Stimulated activated CD4-positive, alpha-beta T cell treated with anti-CD3 and anti-CD28 coated beads, Interleukin-15, amount 100 ng/mL, for 1 hour (primary cell): ENCODE measurements around the gene TTR.

ENCODE experiments used
- DNase-seq, 2 donors: peaks; one replicate each; pipeline ENCODE4 v3.0.0-alpha.2; 2020; ENCODE audit warnings: low read depth in 1 of 2, low spot score in 1 of 2

TTR gene

DNA sequence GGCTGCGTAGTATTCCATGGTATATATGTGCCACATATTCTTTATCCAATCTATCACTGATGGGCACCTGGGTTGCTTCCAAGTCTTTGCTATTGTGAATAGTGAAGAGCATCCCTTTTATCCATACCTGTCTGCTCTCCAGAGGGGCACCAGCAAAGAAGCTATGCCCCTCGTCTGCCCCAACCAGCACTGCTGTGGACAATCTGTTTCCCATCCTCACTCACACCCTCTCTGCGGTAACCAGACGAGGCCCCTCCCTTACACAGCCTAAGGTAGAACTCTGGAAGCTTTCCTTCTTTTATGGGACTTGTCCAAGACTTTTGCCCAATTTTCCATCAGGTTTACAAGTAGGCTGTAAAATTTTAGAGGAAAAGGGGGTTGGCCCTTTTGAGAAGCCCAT is 24.9 kb downstream of the TTR start:
- DNase-seq: no peak

DNA sequence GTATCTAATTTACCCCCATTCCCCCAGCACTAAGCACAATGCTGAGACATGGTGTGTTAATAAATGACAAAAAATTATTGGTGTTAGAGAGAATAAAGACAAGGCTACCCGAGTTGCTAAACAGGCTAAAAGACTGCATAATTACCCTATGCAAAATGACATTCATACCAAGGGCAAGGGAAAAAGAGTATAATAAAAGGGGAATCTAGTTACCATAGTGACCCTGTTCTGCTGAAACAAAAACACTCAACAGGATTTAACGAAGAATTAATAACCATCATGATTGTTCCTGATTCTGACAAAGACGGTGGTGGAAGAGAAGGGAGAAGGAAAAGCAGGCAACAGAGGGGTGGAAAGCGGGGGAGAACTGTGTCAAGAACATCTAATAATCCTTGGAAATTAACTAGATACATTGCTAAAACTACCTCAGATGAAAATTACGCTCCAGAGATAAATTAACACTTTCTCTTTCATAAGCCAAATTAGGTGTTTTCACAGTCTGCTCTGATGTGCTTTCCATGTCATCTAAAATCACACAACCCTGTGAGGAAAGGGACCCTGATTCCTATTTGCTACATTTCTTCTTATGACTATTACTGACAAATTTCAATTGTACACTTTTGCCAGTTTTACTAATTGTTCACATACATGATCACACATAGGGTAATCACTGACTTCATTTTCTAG is 25.5 kb downstream of the TTR start:
- DNase-seq: no peak

DNA sequence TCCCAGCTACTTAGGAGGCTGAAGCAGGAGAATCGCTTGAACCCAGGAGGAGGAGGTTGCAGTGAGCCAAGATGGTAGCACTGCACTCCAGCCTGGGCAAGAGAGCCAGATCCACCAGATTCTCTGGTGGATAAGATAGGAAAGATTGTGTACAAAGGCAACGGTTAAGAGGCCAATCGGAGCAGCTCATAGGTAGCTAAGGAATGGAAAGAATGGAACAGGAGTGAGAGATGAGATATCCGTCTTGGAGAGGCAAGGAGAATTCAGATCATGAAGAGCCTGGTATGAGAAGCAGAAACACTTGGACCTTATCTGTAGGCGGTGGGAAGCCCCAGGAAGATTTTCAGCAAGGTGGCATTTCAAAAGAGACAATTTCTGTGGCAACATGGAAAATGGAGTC is 27.1 kb downstream of the TTR start:
- DNase-seq: no peak

DNA sequence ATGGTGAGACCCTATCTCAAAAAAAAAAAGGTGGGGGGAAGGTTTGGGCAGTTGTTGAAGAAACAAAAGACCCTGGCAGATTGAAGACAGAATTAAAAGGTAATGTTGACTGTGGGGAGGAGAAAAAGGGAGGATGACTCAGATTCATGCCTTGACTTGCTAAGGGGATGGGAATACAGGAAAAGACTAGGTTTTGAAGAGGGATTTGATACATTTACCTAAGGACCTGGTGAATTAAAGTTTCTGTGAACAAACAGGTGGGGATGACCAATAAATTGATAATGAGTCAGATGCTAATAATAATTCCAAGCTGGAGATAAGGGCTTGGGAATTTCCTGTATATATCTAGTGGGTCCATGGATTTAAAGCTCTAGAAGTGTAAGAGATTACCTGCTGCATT is 27.6 kb downstream of the TTR start:
- no peak for DNase-seq

DNA sequence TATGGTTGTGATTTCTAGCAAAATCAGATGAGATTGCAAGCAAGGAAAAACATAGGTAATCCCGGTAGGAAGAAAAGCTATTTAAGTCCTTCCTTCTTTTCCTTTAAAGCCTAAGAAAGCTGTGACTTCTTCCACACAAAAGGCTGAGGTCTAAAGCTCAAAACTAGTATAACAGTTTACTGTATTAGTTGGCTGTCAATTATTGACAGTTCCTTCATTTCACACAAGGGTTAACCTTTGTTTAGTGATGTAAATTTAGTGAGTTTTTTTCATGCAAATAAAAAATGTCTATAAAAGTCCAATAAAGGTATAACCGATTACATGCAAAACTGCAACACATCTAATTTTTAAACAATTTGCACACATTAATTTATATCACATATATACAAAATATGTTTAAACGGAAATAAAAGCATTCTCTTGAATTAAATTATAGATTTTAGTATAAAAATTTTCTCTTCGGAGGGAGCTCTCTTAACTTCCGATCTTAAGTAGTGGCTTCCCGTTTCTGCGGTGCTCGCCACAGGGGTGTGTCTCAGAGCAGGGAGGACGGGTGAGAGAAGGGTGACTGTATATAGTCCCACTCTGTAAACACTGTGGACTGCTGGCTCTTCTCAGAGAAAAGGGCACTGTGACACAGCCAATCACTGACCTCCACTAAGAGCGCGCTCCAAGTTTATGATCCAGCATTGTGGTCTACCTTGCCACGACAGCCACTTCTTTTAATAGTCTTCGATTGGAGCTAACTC is 33.4 kb downstream of the TTR start:
- DNase-seq: no peak

DNA sequence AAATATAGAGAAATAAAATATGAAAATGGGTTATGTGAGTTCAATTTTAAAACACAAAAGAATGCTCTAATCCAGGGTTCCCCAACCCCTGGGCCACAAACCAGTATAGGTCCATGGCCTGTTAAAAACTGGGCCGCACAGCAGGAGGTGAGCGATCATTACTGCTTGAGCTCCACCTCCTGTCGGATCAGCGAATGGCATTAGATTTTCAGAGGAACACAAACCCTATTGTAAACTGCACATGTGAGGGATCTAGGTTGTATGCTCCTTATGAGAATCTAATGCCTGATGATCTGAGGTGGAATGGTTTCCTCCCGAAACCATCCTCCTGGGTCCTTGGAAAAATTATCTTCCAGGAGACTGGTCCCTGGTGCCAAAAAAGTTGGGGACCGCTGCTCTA is 34.7 kb downstream of the TTR start:
- no peak for DNase-seq

DNA sequence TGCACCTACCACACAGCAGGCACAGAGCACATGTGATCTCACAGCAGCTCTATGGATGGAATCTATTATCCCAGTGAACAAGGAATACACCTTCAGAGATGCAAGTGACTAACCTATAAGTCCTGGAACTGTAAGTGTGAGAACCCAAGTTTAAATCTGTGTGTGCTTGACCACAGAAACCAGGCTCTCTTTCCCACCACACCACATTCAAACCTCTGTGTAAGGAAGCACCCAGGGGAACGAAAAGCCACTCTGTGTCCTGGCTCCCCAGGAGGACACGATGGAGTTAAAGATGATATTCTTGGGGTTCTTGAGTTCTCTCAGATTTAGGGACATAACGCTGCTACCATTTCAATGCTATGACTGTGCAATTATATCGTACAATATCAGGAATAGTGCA is 38.9 kb downstream of the TTR start:
- DNase-seq: no peak

DNA sequence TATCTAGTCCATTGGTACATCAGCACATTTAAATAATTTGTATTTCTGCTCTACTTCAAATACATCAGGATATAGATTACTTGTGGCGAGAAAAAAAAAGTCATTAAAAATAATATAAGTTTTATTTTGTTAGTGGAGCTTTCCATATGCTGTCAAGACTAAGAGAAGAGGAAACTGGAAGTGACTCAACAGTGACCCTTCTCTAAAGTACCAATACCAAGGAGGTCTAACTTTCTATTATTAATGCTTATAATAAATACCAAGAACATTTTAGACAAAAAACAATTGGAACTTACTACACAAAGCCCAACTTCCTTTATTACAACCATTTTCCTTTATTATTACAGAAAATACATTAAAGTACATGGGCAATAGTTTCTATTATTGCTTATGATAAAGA is 39.8 kb downstream of the TTR start:
- no peak for DNase-seq

DNA sequence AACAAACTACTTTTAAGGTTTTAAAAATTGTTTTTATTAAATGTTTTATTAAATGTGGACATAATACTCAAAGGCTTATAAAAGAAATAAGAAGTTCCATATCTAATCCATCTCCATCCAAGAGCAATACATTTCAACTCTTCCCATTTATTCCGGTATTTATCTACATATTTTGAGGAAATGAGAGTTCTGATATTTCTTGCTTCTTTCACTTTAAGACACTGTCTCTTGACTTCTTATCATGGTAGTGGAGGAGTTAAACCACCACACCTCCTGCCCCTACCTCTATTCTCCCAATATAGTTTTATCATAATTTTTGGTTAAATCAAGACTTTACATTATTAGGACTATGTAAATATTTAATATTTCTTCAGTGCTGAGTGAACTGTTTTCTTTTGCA is 40.7 kb downstream of the TTR start:
- no peak for DNase-seq

DNA sequence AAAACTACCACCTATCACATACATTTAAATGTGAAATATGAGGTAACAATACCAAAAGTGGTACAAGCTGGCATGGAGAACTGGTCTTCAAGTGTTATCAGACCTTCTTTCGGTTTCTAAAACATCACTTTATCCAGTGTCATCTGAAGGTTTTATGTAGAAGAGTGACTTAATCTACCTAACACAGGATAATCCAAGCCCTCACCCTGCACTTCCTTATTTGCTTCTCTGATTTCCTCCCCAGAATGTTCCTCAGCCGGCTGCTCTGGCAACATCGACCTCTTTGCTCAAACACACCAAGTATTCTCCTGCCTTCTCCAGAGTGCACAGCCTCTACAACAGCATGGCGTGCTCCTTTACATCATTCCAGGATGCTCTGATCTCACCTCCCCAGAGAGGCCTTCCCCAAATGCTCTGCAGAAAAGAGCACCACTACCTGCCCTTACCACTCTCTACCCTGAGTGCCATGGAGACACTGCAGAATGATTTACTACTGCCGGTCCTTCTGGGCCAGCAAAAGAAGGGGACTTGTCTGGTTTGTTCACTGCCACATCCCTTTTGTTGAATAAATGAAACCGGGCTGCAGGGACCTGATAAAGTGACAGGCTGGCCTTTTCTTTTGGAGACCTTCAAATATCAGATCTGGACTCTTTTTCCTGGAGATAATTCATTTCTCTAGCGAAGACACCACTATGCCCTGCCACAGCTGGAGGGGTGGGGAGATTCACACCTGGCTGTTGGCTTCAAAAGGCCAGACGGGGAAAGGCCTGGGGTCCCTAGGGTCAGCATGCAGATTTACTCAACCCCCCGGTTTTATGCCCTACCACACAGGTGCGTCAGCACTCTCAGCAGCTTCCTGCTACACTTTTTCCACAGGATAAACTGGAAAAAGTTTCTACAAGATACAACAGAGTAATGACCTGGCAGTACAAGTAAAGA is 42.0 kb downstream of the TTR start:
- no peak for DNase-seq

DNA sequence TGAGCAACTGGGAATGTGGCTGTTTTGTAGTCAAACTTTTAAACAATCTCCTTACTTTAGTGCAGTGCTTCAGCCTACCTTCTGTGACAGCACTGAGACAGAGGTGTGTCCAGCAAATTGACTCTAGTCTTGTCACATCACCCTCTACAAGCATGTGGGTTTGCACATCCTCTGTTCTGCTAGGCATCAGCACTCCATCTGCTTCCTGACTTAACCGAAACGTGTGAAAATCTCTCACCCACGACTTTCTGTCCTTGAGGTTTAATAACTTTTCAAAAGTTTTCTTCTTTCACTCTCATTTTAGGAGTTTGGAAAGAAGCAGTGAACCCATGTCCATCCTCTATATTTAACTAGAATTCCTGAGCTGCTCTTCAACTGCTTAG is 42.6 kb downstream of the TTR start:
- DNase-seq: no peak

DNA sequence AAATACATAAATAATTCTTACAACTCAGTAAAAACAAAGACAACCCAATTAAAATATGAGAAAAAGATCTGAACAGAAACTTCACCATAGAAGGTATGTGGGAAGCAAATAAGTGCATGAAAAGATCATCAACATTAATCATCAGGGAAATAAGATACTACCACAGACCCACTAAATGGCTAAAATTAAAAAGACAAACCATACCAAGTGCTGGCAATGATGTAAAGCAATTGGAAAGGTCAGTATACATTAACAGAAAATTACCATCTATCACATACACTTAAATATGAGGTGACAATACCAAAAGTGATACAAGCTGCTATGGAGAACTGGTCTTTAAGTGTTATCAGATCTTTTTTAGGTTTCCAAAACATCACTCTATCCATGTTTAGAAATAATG is 44.7 kb downstream of the TTR start:
- no peak for DNase-seq

DNA sequence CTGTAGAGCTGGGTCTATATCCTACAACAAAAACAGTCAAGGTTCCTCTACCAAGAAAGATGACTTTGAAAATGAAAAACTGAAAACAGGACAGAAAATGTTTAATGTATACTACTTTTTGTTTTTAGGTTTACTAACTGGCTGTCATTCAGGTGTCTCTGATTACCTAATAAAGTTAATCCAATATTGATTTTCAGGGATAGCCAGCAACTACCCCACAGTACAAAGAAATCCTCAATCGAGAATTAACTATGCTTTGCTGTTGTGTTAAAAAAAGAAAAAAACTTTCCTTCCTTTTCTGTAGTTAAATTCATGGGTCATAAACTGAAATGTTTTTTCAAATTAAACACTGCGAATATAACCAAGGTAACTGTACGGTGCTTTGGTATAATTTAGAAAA is 45.8 kb downstream of the TTR start:
- no peak for DNase-seq

DNA sequence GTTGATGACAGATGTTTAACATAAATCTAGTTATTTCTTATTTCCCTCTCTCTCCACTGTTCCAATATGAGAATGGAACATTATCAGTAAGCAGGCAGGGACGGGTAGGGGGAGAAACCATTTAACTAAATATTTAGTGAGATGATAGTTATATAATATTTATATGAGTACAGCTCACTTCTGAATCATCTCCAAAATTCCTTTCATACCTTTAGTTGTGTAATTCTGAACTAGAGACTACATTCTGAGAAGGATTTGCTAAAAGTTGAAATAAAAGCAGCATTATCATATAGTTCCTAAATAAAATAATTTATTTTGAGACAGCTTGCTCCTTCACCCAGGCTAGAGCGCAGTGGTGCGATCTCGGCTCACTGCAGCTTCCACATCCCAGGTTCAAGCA is 51.3 kb downstream of the TTR start:
- no peak for DNase-seq

DNA sequence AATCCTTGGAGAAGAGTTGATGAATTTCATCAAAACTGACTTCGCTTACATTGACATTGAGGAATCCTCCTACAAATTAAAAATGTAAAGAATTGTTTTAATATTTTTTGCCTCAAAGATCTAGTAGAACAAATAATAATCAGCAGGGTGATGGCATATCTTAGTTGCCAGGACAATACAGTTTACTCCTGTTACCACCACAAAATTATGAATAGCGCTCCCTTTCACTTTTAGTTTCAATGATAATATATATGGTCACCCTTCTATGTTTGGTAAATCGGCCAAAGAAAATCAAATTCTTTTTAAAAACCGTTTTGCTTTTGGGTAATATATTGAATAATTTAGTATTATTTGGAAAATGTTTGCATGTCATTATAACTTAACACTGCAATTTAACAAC is 53.7 kb downstream of the TTR start:
- DNase-seq: no peak

DNA sequence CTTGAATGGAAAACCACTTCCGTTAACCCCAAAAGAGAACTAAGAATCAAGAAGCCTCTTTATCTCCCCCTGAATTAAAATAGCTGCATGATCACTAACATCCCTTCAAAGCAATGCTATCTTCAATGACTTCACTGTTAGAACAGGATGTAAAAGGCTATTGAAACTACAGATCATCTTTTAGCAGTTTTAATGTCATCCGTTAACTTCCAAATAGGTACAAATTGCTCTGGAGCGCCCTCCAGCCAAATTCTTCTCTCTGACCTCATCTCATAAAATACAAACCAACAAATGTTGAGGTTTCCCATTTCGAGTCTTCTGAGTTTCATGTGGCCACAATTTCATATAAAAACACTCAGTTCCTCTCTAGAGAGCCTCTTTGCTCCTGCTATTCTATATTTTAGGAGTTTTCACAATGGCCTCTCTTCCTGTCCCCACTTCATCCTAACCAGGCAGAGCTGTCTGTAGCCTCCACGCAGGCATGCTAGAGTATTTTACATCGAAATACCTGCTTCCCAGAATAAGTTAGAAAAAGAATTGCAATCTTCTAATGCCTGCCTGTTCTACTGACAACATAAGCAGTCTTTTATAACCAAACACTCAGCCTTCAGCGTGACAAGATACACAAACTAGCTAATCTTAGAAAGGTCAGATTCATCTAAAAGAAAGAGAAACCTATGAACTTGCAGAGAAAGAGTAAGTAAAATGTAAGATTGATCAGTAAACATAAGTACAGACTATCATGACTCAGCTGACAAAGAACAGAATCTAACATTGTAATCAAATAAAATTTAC is 54.9 kb downstream of the TTR start:
- no peak for DNase-seq

DNA sequence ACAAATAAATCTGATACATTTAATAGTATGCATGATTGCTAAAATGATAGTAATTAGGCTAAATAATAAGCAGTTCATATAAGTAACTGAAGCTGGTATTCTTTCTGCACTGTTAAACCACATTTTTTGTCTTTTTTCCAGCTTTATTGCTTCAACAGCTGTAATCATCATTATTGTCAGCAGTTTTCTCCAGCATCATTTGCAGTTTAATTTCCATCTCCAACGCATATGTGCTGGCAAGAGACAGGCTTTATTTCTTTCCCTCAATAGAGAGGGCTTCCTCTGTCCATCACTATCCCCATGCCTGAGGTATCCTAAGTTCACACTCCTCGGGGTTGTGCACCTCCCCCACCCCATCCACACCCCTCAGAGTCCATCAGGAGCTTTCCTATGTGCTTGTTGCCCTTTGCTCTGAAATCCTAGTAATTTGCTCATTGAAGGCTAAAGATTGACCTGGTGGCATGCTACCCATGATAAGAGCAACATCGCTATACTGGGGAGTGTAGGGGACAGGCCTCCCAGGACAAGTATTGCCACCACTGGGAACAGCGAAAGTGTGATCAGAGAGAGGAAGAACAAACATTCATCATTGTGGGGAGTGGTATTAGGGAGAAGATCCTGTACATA is 55.6 kb downstream of the TTR start:
- DNase-seq: no peak
